GM19468 (cell line): ENCODE measurements around the gene EMILIN1.
"Not testable (repeated sequence)": the region's sequence is repeated elsewhere in the genome, so short reads cannot be mapped to it uniquely, and the experiment has no call there.

Source experiments
- ATAC-seq: cut with Tn5 transposase; IDR thresholded peaks from one replicate; pipeline ENCODE4 v1.9.1; 2021; ENCODE audit warnings: mild to moderate bottlenecking, moderate library complexity, moderate number of reproducible peaks; ENCODE audit not compliant: unreplicated experiment; ENCODE audit errors: extremely low read depth

The EMILIN1 gene

GRCh38 chr2:27091746-27092695 is 13.6 kb downstream of the EMILIN1 start:
- ATAC-seq = no peak

- no peak for ATAC-seq
Observed at GRCh38 chr2:27092696-27093429, 14.4 kb downstream of the EMILIN1 start.

GRCh38 chr2:27093430-27094352 is 15.3 kb downstream of the EMILIN1 start:
- no peak for ATAC-seq

GRCh38 chr2:27094353-27094984 is 16.1 kb downstream of the EMILIN1 start:
- no peak for ATAC-seq

GRCh38 chr2:27095427-27095744 is 17.0 kb downstream of the EMILIN1 start:
- no peak for ATAC-seq

GRCh38 chr2:27095745-27096651 is 17.6 kb downstream of the EMILIN1 start:
- no peak for ATAC-seq

GRCh38 chr2:27096748-27097297 is 18.4 kb downstream of the EMILIN1 start:
- ATAC-seq = no peak

- no peak for ATAC-seq
Observed at GRCh38 chr2:27097341-27097740, 18.9 kb downstream of the EMILIN1 start.

- no peak for ATAC-seq
Observed at GRCh38 chr2:27099334-27099955, 21.0 kb downstream of the EMILIN1 start.

- ATAC-seq = no peak
Observed at GRCh38 chr2:27100036-27100435, 21.6 kb downstream of the EMILIN1 start.

- no peak for ATAC-seq
Observed at GRCh38 chr2:27102329-27102728, 23.9 kb downstream of the EMILIN1 start.

- no peak for ATAC-seq
Observed at GRCh38 chr2:27105981-27106380, 27.6 kb downstream of the EMILIN1 start.

GRCh38 chr2:27108221-27108620 is 29.8 kb downstream of the EMILIN1 start:
- ATAC-seq = no peak

GRCh38 chr2:27109083-27109482 is 30.7 kb downstream of the EMILIN1 start:
- ATAC-seq = no peak

GRCh38 chr2:27110603-27111352 is 32.4 kb downstream of the EMILIN1 start:
- ATAC-seq = not testable (repeated sequence)

GRCh38 chr2:27111392-27112078 is 33.1 kb downstream of the EMILIN1 start:
- not testable (repeated sequence) for ATAC-seq

GRCh38 chr2:27115519-27115918 is 37.1 kb downstream of the EMILIN1 start:
- no peak for ATAC-seq
